NT2/D1 (cell line): Measurements from ENCODE around the gene CLMN.

Experiments used
- SUZ12 ChIP-seq: IDR thresholded peaks from 2 replicates; pipeline ENCODE4 v1.6.1; 2011; ENCODE audit not compliant: insufficient read length, insufficient read depth; ENCODE audit errors: extremely low read depth
- YY1 ChIP-seq: IDR thresholded peaks from 2 replicates; pipeline ENCODE4 v1.6.1; 2011; ENCODE audit not compliant: insufficient read length, insufficient read depth
- ZNF274 ChIP-seq: IDR thresholded peaks from 2 replicates; pipeline ENCODE4 v1.6.1; 2011; ENCODE audit warnings: mild to moderate bottlenecking, low read depth, low read length

DNA sequence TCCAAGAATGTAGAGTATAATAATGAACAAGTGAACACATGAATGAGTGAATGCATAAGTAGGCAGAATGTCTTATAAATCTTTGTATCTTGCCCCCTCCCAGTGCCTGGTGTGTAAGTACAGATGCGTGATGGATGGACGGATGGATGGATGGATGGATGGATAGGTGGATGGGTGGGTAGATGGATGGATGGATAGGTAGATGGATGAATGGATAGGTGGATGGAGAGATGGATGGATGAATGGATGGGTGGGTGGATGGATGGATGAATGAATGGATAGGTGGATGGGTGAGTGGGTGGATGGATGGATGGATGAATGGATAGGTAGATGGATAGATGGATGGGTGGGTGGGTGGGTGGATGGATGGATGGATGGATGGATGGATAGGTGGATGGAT, 74.4 kb downstream of the CLMN start:
- no peak for TF ChIP-seq ZNF274
- TF ChIP-seq SUZ12 = no peak
- TF ChIP-seq YY1 = no peak
